ENCODE measurements around the gene MISP3.

The MISP3 gene

GRCh38 chr19:14054099-14054498 lies 18.5 kb upstream of the MISP3 start:
- TF ChIP-seq FOXP2 (optimal IDR thresholded peaks at IDR 0.05; ENCODE audit: borderline replicate concordance, extremely low read depth, extremely low read length, insufficient read depth) (no peak), POLR2AphosphoS5 (IDR thresholded peaks at IDR 0.05; ENCODE audit: low read depth, low read length) (no peak), SIN3A (IDR thresholded peaks at IDR 0.05; ENCODE audit: borderline replicate concordance, insufficient read depth, low read length) (no peak), TAF1 (IDR thresholded peaks at IDR 0.05; ENCODE audit: borderline replicate concordance, insufficient read depth, low read length) (no peak), REST (IDR thresholded peaks at IDR 0.05; ENCODE audit: insufficient read depth in 1 of 2, low read depth in 2 of 2, low read length in 2 of 2) (no peak)

GRCh38 chr19:14054721-14055120 lies 17.9 kb upstream of the MISP3 start:
- TF ChIP-seq FOXP2 (optimal IDR thresholded peaks at IDR 0.05; ENCODE audit: borderline replicate concordance, extremely low read depth, extremely low read length, insufficient read depth) (no peak), REST (IDR thresholded peaks at IDR 0.05; ENCODE audit: insufficient read depth in 1 of 2, low read depth in 2 of 2, low read length in 2 of 2) (no peak), SIN3A (IDR thresholded peaks at IDR 0.05; ENCODE audit: borderline replicate concordance, insufficient read depth, low read length) (no peak), TAF1 (IDR thresholded peaks at IDR 0.05; ENCODE audit: borderline replicate concordance, insufficient read depth, low read length) (no peak), POLR2AphosphoS5 (IDR thresholded peaks at IDR 0.05; ENCODE audit: low read depth, low read length) (no peak)

- TF ChIP-seq TAF1 (IDR thresholded peaks at IDR 0.05; ENCODE audit: borderline replicate concordance, insufficient read depth, low read length) (no peak), REST (IDR thresholded peaks at IDR 0.05; ENCODE audit: insufficient read depth in 1 of 2, low read depth in 2 of 2, low read length in 2 of 2) (no peak), POLR2AphosphoS5 (IDR thresholded peaks at IDR 0.05; ENCODE audit: low read depth, low read length) (no peak), FOXP2 (optimal IDR thresholded peaks at IDR 0.05; ENCODE audit: borderline replicate concordance, extremely low read depth, extremely low read length, insufficient read depth) (no peak), SIN3A (IDR thresholded peaks at IDR 0.05; ENCODE audit: borderline replicate concordance, insufficient read depth, low read length) (no peak)
Measured at GRCh38 chr19:14055396-14055795, 17.2 kb upstream of the MISP3 start.

- no peak for TF ChIP-seq POLR2AphosphoS5 (IDR thresholded peaks at IDR 0.05; ENCODE audit: low read depth, low read length)
Measured at GRCh38 chr19:14056069-14056666, 16.4 kb upstream of the MISP3 start.

GRCh38 chr19:14056741-14057356 lies 15.7 kb upstream of the MISP3 start:
- TF ChIP-seq POLR2AphosphoS5 (IDR thresholded peaks at IDR 0.05; ENCODE audit: low read depth, low read length) (no peak), SIN3A (IDR thresholded peaks at IDR 0.05; ENCODE audit: borderline replicate concordance, insufficient read depth, low read length) (no peak), TAF1 (IDR thresholded peaks at IDR 0.05; ENCODE audit: borderline replicate concordance, insufficient read depth, low read length) (no peak), FOXP2 (optimal IDR thresholded peaks at IDR 0.05; ENCODE audit: borderline replicate concordance, extremely low read depth, extremely low read length, insufficient read depth) (no peak), REST (IDR thresholded peaks at IDR 0.05; ENCODE audit: insufficient read depth in 1 of 2, low read depth in 2 of 2, low read length in 2 of 2) (no peak)
